Central memory CD8-positive, alpha-beta T cell (primary cell): ENCODE data around the gene TNS4.

Source experiments
- ATAC-seq: fragments of 150-1000 bp; cut with Tn5 transposase; replicated peaks from 2 replicates; pipeline ENCODE4 v1.10.0; 2022; ENCODE audit warnings: mild to moderate bottlenecking, moderate FRiP score, moderate number of reproducible peaks; ENCODE audit not compliant: poor library complexity, severe bottlenecking; ENCODE audit errors: extremely low read depth
- DNase-seq, 2 donors: peaks; one replicate each; pipeline ENCODE4 v3.0.0; 2021; ENCODE audit warnings: low spot score in 2 of 2
- H3K27ac Mint-ChIP-seq: one replicate; pipeline ENCODE4 v1.8.0; 2022; ENCODE audit warnings: low read depth, mild to moderate bottlenecking, moderate library complexity, mixed read lengths
- H3K27me3 Mint-ChIP-seq: one replicate; pipeline ENCODE4 v1.8.0; 2022; ENCODE audit warnings: mixed read lengths
- H3K36me3 Mint-ChIP-seq: one replicate; pipeline ENCODE4 v1.8.0; 2022; ENCODE audit warnings: mild to moderate bottlenecking, moderate library complexity, mixed read lengths; ENCODE audit not compliant: insufficient read depth
- H3K4me1 Mint-ChIP-seq: one replicate; pipeline ENCODE4 v1.8.0; 2022; ENCODE audit warnings: mixed read lengths
- H3K4me3 Mint-ChIP-seq: one replicate; pipeline ENCODE4 v1.8.0; 2022; ENCODE audit warnings: mild to moderate bottlenecking, moderate library complexity, mixed read lengths
- H3K9me3 Mint-ChIP-seq: one replicate; pipeline ENCODE4 v1.8.0; 2022; ENCODE audit warnings: mixed read lengths

TNS4 gene

GRCh38 chr17:40431231-40431602 lies 70.2 kb downstream of the TNS4 start:
- H3K27ac Mint-ChIP-seq, result no peak overlapping the region
- no peaks in the 10 kb centered on the region for H3K27me3 Mint-ChIP-seq
- no peak for ATAC-seq
- H3K36me3 Mint-ChIP-seq, result peaks cover 4% of the 10 kb centered on the region
- no peak overlapping the region for H3K4me3 Mint-ChIP-seq
- H3K9me3 Mint-ChIP-seq, result no peaks in the 10 kb centered on the region
- DNase-seq, result no peak
- H3K4me1 Mint-ChIP-seq, result peaks cover 23% of the 10 kb centered on the region

GRCh38 chr17:40430272-40431230 lies 70.9 kb downstream of the TNS4 start:
- DNase-seq, result no peak
- Mint-ChIP-seq H3K36me3 (peaks cover 4% of the 10 kb centered on the region), H3K27ac (no peak overlapping the region)

DNA sequence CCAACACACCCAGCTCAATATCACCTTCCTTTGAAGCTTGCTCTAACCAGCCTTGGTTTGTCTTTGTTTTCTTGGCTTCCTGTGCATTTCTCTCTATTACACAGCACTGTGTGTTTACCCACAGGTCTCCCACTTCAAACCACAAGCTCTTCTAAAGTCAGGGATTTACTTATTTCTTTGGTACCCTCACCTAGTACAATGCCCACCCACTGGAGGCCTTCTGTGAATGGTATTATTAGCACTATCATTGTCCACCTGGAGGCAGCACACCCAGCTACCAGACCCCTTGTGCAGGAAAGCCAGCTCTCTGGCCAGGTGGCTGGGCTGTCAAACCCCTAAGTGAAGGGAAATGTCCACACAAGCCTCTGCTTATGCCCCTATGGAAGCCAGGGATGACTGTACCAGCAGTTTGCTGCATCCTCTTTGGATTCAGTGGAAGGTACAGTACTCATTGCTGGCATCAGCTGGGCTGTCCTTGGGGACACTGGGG lies 74.4 kb downstream of the TNS4 start:
- Mint-ChIP-seq H3K36me3 (peaks cover 4% of the 10 kb centered on the region), H3K4me1 (peaks cover 27% of the 10 kb centered on the region), H3K9me3 (no peaks in the 10 kb centered on the region), H3K27ac (no peak overlapping the region), H3K4me3 (no peak overlapping the region), H3K27me3 (no peaks in the 10 kb centered on the region)
- DNase-seq, result no peak
- peak; percentile 86 for ATAC-seq

More at GRCh38 chr17:40430272-40431230, 70.9 kb downstream of the TNS4 start:
- peaks cover 30% of the 10 kb centered on the region for H3K4me1 Mint-ChIP-seq
- no peaks in the 10 kb centered on the region for H3K27me3 Mint-ChIP-seq
- no peak overlapping the region for H3K4me3 Mint-ChIP-seq
- no peaks in the 10 kb centered on the region for H3K9me3 Mint-ChIP-seq
- no peak for ATAC-seq
